Measurements from ENCODE around the gene RNU1-2.
"Not testable (repeated sequence)": the region's sequence is repeated elsewhere in the genome, so short reads cannot be mapped to it uniquely, and the experiment has no call there.

Gene RNU1-2

GRCh38 chr1:16888860-16889816, 6.6 kb upstream of the RNU1-2 start:
- peak; percentile 70 for DNase-seq

- not testable (repeated sequence) for DNase-seq
Measured at GRCh38 chr1:16890539-16891021, 5.2 kb upstream of the RNU1-2 start.

DNA sequence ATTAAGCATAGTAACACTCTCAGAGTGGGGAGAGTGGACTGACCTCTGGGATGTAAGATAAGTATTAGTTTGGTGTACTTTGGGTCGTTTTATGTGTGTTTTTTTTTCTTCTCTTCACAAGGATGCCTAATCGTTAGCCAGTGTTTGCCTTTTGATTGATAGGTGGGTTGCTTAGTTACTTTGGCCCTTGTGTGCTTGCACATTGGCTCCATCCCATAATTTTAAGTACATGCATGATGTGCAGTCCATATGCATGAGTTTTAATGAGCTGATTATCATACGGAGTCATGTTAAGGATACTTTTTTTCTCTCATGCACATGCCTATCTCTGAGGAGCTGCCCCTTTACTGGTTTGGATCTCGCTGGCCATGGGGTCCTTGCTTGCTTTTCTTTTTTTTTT, 4.7 kb upstream of the RNU1-2 start:
- DNase-seq, result not testable (repeated sequence)

- DNase-seq, result not testable (repeated sequence)
Measured at GRCh38 chr1:16892978-16893525, 2.7 kb upstream of the RNU1-2 start.

- not testable (repeated sequence) for DNase-seq
Measured at GRCh38 chr1:16893796-16894195, 2.0 kb upstream of the RNU1-2 start.

DNA sequence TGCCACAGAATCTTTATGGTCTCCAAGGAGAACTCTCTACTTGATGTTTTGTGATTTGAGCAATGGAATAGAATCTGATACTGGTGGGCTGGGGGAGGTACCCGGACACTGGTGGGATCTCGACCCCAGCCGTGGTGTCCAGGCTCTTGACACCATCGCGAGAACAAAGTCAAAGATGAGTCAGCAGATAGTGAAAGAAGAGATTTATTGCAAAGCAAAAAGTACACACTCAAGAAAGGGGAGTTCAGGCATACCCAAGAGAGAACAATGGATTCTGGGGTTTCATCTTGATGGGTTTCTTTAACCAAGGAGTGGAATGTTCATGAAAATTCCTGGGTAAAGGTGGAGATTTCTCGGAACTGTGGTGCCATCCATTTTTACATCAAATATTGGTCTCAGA, 1.4 kb upstream of the RNU1-2 start:
- DNase-seq, result not testable (repeated sequence)

- DNase-seq, result not testable (repeated sequence)
Measured at GRCh38 chr1:16895233-16895597, 565 bp upstream of the RNU1-2 start.

GRCh38 chr1:16896316-16897055, 706 bp downstream of the RNU1-2 start:
- peak; percentile 98 for DNase-seq

DNA sequence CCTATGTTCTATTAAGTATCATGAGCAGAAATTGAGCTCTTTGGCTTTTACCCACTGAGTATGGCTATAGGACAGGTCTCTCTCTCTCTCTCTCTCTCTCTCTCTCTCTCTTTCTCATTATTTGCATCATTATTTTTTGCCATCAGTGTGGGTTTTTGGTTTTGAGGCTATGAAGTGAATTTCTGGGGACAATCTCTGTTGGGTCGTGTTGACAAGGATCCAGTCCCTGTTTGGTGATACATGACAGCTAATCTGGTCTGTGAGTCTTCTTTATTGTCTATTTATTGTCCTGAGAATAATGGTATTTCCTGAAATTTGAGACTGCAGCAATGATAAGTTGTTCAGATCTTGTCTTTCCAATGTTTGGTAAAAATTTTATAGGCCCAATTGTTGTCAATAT, 1.9 kb downstream of the RNU1-2 start:
- not testable (repeated sequence) for DNase-seq

GRCh38 chr1:16898298-16898697, 2.5 kb downstream of the RNU1-2 start:
- not testable (repeated sequence) for DNase-seq

DNA sequence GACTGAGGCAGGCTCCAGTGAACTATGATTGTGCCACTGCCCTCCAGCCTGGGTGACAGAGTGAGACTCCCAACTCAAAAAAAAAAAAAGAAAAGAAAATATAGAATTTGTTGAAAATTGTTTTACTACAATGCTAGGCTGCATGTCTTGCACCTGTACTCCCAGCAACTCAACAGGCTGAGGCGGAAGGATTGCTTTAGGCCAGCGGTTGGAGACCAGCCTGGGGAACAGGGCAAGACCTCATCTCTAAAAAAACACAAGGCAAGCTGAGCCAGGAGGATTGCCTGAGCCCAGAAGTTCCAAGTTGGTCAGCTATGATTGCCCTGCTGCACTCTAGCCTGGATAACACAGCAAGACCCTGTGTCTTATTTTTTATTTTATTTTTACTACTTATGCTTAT, 3.2 kb downstream of the RNU1-2 start:
- DNase-seq, result not testable (repeated sequence)

DNA sequence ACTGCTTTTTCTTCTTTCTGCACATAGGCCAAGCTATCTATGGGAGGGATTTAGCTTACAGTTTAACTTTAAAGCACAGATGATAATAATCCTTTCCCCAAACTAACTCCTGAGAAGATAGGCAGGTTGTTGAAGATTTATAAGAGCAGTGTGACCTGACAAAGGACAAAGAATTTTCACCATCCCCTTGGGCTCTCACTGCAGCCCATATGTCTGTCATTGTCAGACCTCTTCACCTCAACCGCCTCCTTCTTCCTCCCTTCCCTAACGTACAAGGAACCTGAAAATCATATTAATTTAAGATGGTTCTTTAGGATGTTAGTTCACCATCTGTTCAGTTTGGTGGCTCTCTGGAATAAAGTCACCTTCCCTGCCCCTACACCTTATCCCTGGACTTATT, 5.0 kb downstream of the RNU1-2 start:
- DNase-seq, result peak; percentile 27

DNA sequence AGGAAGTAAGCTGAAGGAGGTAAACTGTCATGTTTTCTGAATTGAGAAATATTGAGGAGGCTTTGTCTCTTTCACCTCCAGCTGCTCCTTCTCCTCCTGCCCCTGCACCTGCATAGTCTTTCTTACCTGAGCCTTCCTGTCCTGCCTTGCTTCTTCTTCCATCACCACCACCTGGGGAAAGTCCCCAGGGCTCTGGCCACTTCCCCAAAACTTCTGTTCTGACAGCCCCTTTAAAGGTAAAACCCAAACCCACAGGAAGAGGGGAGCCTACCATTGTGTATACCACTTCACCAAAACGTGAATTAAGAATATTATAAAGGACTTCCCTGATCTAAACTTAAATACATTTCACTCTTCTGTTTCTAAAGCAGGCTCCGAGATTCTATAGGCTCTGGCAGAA, 5.6 kb downstream of the RNU1-2 start:
- not testable (repeated sequence) for DNase-seq

- DNase-seq, result peak; percentile 48
Measured at GRCh38 chr1:16903054-16903453, 7.3 kb downstream of the RNU1-2 start.

GRCh38 chr1:16903458-16903796, 7.6 kb downstream of the RNU1-2 start:
- DNase-seq, result no peak

DNA sequence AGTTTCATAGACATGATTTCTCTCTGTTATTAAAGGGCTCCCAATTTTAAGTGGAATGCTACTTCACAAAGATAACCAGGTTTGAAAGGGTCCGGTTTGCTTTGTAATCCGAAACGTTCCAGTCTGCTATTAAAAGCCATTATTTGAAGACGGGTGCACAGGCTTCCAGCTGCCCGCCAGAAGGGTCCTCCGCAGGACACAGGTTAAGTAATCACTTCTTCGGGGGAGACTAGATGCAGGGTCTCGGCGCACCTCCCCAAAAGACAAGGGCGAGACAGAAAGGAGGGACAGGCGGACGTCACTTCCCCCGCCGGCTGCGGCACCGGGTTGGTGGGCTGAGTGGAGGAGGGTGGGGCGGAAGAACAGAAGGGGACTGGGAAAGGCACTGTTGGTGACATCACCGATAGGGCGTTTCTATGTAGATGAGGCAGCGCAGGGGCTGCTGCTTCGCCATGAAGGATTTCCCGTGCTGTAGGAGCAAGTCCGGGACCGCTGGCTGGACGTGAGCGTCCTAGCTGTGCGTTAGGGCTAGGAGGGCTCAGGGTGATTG, 8.9 kb downstream of the RNU1-2 start:
- DNase-seq, result peak; percentile 99

- peak; percentile 94 for DNase-seq
Measured at GRCh38 chr1:16905110-16905867, 9.5 kb downstream of the RNU1-2 start.

- DNase-seq, result no peak
Measured at GRCh38 chr1:16905868-16906702, 10.3 kb downstream of the RNU1-2 start.

- no peak for DNase-seq
Measured at GRCh38 chr1:16906873-16907272, 11.1 kb downstream of the RNU1-2 start.

GRCh38 chr1:16907870-16908758, 12.3 kb downstream of the RNU1-2 start:
- no peak for DNase-seq
